Measurements from ENCODE around the gene NAA80. TPM values are rescaled to one million over a fixed set of nuclear protein-coding genes. Genes with fewer than 3 reads are reported as not detected.

Gene NAA80
- total and polyA plus RNA-seq, 2 of the 13 experiments (the other 11 are each of a cell fraction or from before 2014, with no cell fraction given): 3.4 to 8.7 TPM

GRCh38 chr3:50272911-50273688 lies 26.1 kb downstream of the NAA80 start (continued):
- TF ChIP-seq GMEB1 (CRISPR knock-in tag; IDR thresholded peaks at IDR 0.05; ENCODE audit: borderline replicate concordance) (peak; percentile 29; the same call in 1 of the 2 replicates), ZNF775 (CRISPR knock-in tag; IDR thresholded peaks at IDR 0.05; ENCODE audit: borderline replicate concordance) (no peak), PAF1 (CRISPR knock-in tag; IDR thresholded peaks at IDR 0.05) (no peak), SALL1 (CRISPR knock-in tag; IDR thresholded peaks at IDR 0.05) (peak; percentile 79), KMT2B (CRISPR knock-in tag; IDR thresholded peaks at IDR 0.05) (no peak), TFAP4 (IDR thresholded peaks at IDR 0.05; ENCODE audit: borderline replicate concordance, low read depth) (no peak), THYN1 (CRISPR knock-in tag; IDR thresholded peaks at IDR 0.05; ENCODE audit: borderline replicate concordance, low read depth) (no peak), RERE (CRISPR knock-in tag; IDR thresholded peaks at IDR 0.05; ENCODE audit: low read depth) (no peak), HOXD1 (CRISPR knock-in tag; IDR thresholded peaks at IDR 0.05) (no peak), KLF13 (CRISPR knock-in tag; IDR thresholded peaks at IDR 0.05) (no peak), KLF12 (CRISPR knock-in tag; IDR thresholded peaks at IDR 0.05; ENCODE audit: borderline replicate concordance) (no peak), POLR2AphosphoS5 (IDR thresholded peaks at IDR 0.05; ENCODE audit: low read depth, low read length) (0 out of 2 replicates have a peak, but pooled peaks have one; percentile 37), SMARCE1 (IDR thresholded peaks at IDR 0.05; ENCODE audit: borderline replicate concordance) (no peak), MYPOP (CRISPR knock-in tag; IDR thresholded peaks at IDR 0.05) (no peak), ZNF549 (CRISPR knock-in tag; IDR thresholded peaks at IDR 0.05) (no peak), SMC3 (IDR thresholded peaks at IDR 0.05; ENCODE audit: low read length) (peak; percentile 79; the same call in 1 of the 2 replicates)
